HL-60 (cell line): Measurements from ENCODE around the gene ARSA.

Experiments used
- DNase-seq, 2 experiments: peaks; one replicate each; pipeline ENCODE4 v3.0.0-alpha.2; 2010 to 2020; ENCODE audit warnings: low read depth in 1 of 2, low spot score in 1 of 2
- H3K27ac ChIP-seq: fragments of 250-450 bp; sonication (Bioruptor Pico); replicated peaks from 2 replicates; pipeline ENCODE4 v1.5.1; 2020; ENCODE audit warnings: mild to moderate bottlenecking, moderate library complexity
- H3K27me3 ChIP-seq: fragments of 250-450 bp; sonication (Bioruptor Pico); 2 replicates; pipeline ENCODE4 v1.5.1; 2021; ENCODE audit warnings: mild to moderate bottlenecking, moderate library complexity; ENCODE audit not compliant: insufficient read depth, poor library complexity, severe bottlenecking
- H3K4me3 ChIP-seq: replicated peaks from 2 replicates; pipeline ENCODE4 v1.5.1; 2011; ENCODE audit warnings: mild to moderate bottlenecking, control low read depth, low read length; ENCODE audit not compliant: insufficient read depth
- GABPA ChIP-seq: IDR thresholded peaks from 2 replicates; pipeline ENCODE4 v1.6.1; 2012; ENCODE audit warnings: low read depth
- POLR2AphosphoS5 ChIP-seq: IDR thresholded peaks from 2 replicates; pipeline ENCODE4 v1.6.1; 2012; ENCODE audit warnings: low read depth
- SPI1 ChIP-seq: IDR thresholded peaks from 2 replicates; pipeline ENCODE4 v1.6.1; 2012; ENCODE audit warnings: low read depth, mild to moderate bottlenecking, borderline replicate concordance
- TF ChIP-seq, protein P1 (sequence below): IDR thresholded peaks from one replicate; pipeline ENCODE4 v1.5.1; 2011; ENCODE audit warnings: low read length, control low read depth, inconsistent platforms; ENCODE audit not compliant: insufficient read depth
- TF ChIP-seq, protein P2 (sequence below): IDR thresholded peaks from 2 replicates; pipeline ENCODE4 v1.6.1; 2012; ENCODE audit warnings: low read depth; ENCODE audit not compliant: insufficient replicate concordance

ARSA gene

DNA sequence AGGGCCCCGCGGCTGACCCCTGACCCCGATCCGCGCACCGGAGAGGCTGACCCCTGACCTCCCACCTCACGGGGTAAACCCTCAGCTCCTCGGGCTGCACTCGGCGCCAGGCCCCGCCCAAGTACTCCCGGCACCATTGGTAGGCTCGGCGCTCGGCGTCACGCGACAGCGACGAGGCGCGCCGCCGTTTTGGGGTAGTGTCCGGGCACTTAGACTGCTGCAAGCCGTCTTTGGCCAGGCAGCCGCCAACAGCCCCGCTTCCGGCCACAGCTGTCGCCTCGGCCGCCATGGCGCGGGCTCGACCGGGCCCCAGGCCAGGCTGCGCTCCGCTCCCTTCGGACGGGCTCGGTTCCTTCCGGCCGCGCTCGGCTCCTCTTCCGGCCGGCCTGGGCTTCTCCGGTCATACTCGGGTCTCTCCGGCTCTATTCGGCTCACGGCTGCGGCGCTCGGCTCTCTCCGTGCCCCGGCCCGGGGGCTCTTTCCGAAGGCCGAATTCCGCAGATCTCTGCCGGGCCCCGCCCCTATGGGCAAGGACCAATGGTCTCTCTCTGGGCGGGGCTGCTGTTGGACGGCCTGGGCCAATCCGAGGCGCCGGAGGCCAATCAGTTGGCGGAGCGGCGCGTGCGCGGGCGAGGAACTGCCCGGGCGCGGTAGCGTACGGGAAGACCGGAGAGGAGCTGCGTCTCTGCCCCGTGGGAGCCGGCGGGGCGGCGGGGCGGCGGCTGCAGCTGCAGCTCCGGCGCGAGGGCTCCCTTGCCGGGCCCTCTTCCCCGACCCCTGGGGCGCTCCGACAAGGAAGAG is 45.3 kb downstream of the ARSA start, which contains the start of gene CHKB:
CHKB (minus strand) TSS at position 357 of the 801 bp plus-strand sequence; CDS start at position 289, 68 bp downstream.
- Histone ChIP-seq H3K4me3 (peak within 1 kb of the TSS; percentile 77), H3K27ac (peak within 1 kb of the TSS; percentile 96), H3K27me3 (no peaks in the 10 kb centered on the region)
- peak; percentile 94 to 99 for DNase-seq
- peak; percentile 14 for TF ChIP-seq POLR2AphosphoS5
- TF ChIP-seq, protein P1, sequence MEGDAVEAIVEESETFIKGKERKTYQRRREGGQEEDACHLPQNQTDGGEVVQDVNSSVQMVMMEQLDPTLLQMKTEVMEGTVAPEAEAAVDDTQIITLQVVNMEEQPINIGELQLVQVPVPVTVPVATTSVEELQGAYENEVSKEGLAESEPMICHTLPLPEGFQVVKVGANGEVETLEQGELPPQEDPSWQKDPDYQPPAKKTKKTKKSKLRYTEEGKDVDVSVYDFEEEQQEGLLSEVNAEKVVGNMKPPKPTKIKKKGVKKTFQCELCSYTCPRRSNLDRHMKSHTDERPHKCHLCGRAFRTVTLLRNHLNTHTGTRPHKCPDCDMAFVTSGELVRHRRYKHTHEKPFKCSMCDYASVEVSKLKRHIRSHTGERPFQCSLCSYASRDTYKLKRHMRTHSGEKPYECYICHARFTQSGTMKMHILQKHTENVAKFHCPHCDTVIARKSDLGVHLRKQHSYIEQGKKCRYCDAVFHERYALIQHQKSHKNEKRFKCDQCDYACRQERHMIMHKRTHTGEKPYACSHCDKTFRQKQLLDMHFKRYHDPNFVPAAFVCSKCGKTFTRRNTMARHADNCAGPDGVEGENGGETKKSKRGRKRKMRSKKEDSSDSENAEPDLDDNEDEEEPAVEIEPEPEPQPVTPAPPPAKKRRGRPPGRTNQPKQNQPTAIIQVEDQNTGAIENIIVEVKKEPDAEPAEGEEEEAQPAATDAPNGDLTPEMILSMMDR: no peak
- no peak for TF ChIP-seq SPI1
- TF ChIP-seq GABPA: no peak
- TF ChIP-seq, protein P2, sequence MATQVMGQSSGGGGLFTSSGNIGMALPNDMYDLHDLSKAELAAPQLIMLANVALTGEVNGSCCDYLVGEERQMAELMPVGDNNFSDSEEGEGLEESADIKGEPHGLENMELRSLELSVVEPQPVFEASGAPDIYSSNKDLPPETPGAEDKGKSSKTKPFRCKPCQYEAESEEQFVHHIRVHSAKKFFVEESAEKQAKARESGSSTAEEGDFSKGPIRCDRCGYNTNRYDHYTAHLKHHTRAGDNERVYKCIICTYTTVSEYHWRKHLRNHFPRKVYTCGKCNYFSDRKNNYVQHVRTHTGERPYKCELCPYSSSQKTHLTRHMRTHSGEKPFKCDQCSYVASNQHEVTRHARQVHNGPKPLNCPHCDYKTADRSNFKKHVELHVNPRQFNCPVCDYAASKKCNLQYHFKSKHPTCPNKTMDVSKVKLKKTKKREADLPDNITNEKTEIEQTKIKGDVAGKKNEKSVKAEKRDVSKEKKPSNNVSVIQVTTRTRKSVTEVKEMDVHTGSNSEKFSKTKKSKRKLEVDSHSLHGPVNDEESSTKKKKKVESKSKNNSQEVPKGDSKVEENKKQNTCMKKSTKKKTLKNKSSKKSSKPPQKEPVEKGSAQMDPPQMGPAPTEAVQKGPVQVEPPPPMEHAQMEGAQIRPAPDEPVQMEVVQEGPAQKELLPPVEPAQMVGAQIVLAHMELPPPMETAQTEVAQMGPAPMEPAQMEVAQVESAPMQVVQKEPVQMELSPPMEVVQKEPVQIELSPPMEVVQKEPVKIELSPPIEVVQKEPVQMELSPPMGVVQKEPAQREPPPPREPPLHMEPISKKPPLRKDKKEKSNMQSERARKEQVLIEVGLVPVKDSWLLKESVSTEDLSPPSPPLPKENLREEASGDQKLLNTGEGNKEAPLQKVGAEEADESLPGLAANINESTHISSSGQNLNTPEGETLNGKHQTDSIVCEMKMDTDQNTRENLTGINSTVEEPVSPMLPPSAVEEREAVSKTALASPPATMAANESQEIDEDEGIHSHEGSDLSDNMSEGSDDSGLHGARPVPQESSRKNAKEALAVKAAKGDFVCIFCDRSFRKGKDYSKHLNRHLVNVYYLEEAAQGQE: peak; percentile 46

DNA sequence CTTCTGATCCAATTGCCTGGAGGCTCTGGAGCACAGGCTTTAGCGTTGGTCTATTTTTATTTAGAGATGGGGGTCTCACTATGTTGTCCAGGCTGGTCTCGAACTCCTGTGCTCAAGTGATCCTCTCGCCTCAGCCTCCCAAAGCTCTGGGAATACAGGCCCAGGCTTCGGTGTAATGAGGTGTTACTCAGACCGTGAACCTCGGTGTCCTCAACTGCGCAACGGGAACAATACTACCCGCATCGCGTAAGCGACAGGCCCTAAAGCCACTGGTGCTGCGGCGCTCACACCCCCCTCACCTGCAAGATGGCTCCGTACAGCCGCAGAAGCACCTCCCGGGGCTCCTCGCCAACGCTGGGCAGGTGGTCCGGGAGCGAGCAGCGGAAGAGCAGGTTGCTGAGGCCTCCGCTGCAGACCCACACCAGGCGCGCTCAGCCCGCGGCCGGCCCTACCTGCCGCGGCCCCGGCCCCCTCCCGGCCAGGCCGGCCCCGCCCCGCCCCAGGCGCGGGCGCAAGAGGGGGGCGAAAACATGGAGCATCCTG is 45.9 kb downstream of the ARSA start:
- TF ChIP-seq GABPA (no peak), POLR2AphosphoS5 (no peak), SPI1 (no peak)
- TF ChIP-seq, protein P1: no peak
- TF ChIP-seq, protein P2: no peak
- Histone ChIP-seq H3K27me3 (no peaks in the 10 kb centered on the region), H3K4me3 (peak overlapping the region; percentile 77), H3K27ac (peak overlapping the region; percentile 96)
- peak in 1 of 2 experiments; percentile 49 for DNase-seq

DNA sequence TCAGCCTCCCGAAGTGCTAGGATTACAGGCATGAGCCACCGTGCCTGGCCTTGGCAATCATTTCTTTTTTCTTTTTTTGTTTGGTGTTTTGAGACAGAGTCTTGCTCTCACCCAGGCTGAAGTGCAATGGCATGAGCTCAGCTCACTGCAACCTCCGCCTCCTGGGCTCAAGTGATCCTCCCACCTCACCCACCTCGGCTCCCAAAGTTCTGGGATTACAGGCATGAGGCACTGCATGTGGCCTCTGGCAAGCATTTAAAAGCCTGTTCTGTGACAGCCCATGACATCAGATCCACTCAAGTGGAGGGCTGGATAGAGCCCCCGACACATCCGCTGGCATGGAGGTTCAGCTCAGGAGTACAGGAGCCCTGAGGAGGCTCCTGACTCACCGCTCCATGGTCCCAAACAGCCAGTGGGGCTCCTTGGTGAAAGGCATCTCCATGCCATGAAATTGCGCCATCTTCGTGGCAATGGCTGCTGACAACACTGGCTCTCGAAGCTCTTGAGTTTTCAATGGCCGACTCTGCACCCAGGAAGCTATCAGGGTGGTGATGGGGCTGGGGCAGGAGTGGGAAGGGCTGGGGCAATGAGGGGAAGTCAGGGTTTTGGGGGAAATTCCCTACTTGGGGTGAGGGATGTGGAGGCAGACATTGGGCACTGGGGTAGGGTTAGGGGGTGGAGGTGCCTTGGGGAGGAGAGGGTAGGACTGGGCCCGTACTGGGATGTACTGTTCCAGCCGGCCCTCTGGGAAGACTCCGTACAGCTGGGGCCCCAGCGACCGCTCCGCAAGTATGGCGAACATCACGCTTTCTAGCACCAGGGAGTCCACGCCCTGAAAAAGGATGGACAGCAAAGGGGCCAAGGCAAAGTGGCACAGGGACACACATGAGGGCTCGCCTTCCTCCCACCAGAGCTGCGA is 46.7 kb downstream of the ARSA start:
- TF ChIP-seq, protein P2: no peak
- TF ChIP-seq GABPA: no peak
- TF ChIP-seq SPI1: no peak
- TF ChIP-seq, protein P1: no peak
- no peak for TF ChIP-seq POLR2AphosphoS5
- DNase-seq: peak in 1 of 2 experiments; percentile 14
- H3K27me3 ChIP-seq: no peaks in the 10 kb centered on the region
- H3K4me3 ChIP-seq: peak overlapping the region; percentile 77
- H3K27ac ChIP-seq: peak overlapping the region; percentile 96; the same call in 1 of the 2 replicates
